HEK293 (cell line): Measurements from ENCODE around the gene METTL25B.
A peak's percentile ranks its signal among the peaks of the same experiment; 100 is the strongest.

ENCODE experiments used
- GFI1B ChIP-seq: fragments of 450-650 bp; formaldehyde crosslinking; IDR thresholded peaks from 2 replicates; pipeline ENCODE4 v1.5.1; 2016; ENCODE audit warnings: missing biosample characterization, missing genetic modification characterization
- KLF1 ChIP-seq: fragments of 450-650 bp; formaldehyde crosslinking; IDR thresholded peaks from 2 replicates; pipeline ENCODE4 v1.5.1; 2016; ENCODE audit warnings: missing biosample characterization, missing genetic modification characterization
- KLF9 ChIP-seq: fragments of 450-650 bp; formaldehyde crosslinking; IDR thresholded peaks from 2 replicates; pipeline ENCODE4 v1.5.1; 2016; ENCODE audit warnings: missing biosample characterization, missing genetic modification characterization, low read depth
- OSR2 ChIP-seq: fragments of 450-650 bp; formaldehyde crosslinking; IDR thresholded peaks from 2 replicates; pipeline ENCODE4 v1.5.1; 2016; ENCODE audit warnings: missing biosample characterization, missing genetic modification characterization
- PRDM1 ChIP-seq: fragments of 450-650 bp; formaldehyde crosslinking; IDR thresholded peaks from 2 replicates; pipeline ENCODE4; 2016; ENCODE audit warnings: missing biosample characterization, missing genetic modification characterization
- WT1 ChIP-seq: fragments of 450-650 bp; formaldehyde crosslinking; IDR thresholded peaks from 2 replicates; pipeline ENCODE4 v1.5.1; 2016; ENCODE audit warnings: missing biosample characterization, missing genetic modification characterization
- ZNF140 ChIP-seq: fragments of 450-650 bp; formaldehyde crosslinking; IDR thresholded peaks from 2 replicates; pipeline ENCODE4 v1.5.1; 2016; ENCODE audit warnings: missing biosample characterization, missing genetic modification characterization
- ZNF16 ChIP-seq: fragments of 450-650 bp; formaldehyde crosslinking; IDR thresholded peaks from 2 replicates; pipeline ENCODE4 v1.5.1; 2016; ENCODE audit warnings: low read depth, missing biosample characterization, missing genetic modification characterization
- ZNF2 ChIP-seq: fragments of 450-650 bp; formaldehyde crosslinking; IDR thresholded peaks from 2 replicates; pipeline ENCODE4 v1.5.1; 2016; ENCODE audit warnings: missing biosample characterization, missing genetic modification characterization
- ZNF223 ChIP-seq: fragments of 450-650 bp; formaldehyde crosslinking; IDR thresholded peaks from 2 replicates; pipeline ENCODE4 v1.5.1; 2016; ENCODE audit warnings: missing biosample characterization, missing genetic modification characterization
- ZNF23 ChIP-seq: fragments of 450-650 bp; formaldehyde crosslinking; IDR thresholded peaks from 2 replicates; pipeline ENCODE4 v1.5.1; 2016; ENCODE audit warnings: missing biosample characterization, missing genetic modification characterization, borderline replicate concordance
- ZNF266 ChIP-seq: fragments of 450-650 bp; formaldehyde crosslinking; IDR thresholded peaks from 2 replicates; pipeline ENCODE4 v1.5.1; 2016; ENCODE audit warnings: missing biosample characterization, missing genetic modification characterization, low read depth
- ZNF274 ChIP-seq, 2 experiments: fragments of 200-500 bp in 1 of 2; fragments of 450-650 bp in 1 of 2; sonication (Bioruptor generic) in 1 of 2; formaldehyde crosslinking in 1 of 2; IDR thresholded peaks; 2 replicates each; pipeline versions ENCODE4 v1.5.1 to v1.6.1; 2014 to 2016; ENCODE audit warnings: borderline replicate concordance in 1 of 2, inconsistent platforms in 1 of 2, low read length in 1 of 2, missing biosample characterization in 1 of 2, missing genetic modification characterization in 1 of 2
- ZNF292 ChIP-seq: fragments of 450-650 bp; formaldehyde crosslinking; IDR thresholded peaks from 2 replicates; pipeline ENCODE4 v1.5.1; 2016; ENCODE audit warnings: low read depth, missing biosample characterization, missing genetic modification characterization, borderline replicate concordance
- ZNF341 ChIP-seq: fragments of 450-650 bp; formaldehyde crosslinking; IDR thresholded peaks from 2 replicates; pipeline ENCODE4; 2016; ENCODE audit warnings: low read depth, missing biosample characterization, missing genetic modification characterization
- ZNF394 ChIP-seq: fragments of 450-650 bp; formaldehyde crosslinking; IDR thresholded peaks from 2 replicates; pipeline ENCODE4 v1.5.1; 2016; ENCODE audit warnings: missing biosample characterization, missing genetic modification characterization, mild to moderate bottlenecking, moderate library complexity, borderline replicate concordance
- ZNF514 ChIP-seq: fragments of 450-650 bp; formaldehyde crosslinking; IDR thresholded peaks from 2 replicates; pipeline ENCODE4 v1.5.1; 2016; ENCODE audit warnings: missing biosample characterization, missing genetic modification characterization
- ZNF529 ChIP-seq: fragments of 450-650 bp; formaldehyde crosslinking; IDR thresholded peaks from 2 replicates; pipeline ENCODE4 v1.5.1; 2017; ENCODE audit warnings: missing genetic modification characterization, missing biosample characterization; ENCODE audit not compliant: insufficient replicate concordance
- ZNF561 ChIP-seq: fragments of 450-650 bp; IDR thresholded peaks from 2 replicates; pipeline ENCODE4 v1.5.1; 2018; ENCODE audit warnings: missing biosample characterization, missing genetic modification characterization, borderline replicate concordance
- ZNF624 ChIP-seq: fragments of 450-650 bp; formaldehyde crosslinking; IDR thresholded peaks from 2 replicates; pipeline ENCODE4 v1.5.1; 2017; ENCODE audit warnings: missing biosample characterization, missing genetic modification characterization
- ZNF629 ChIP-seq: fragments of 450-650 bp; formaldehyde crosslinking; IDR thresholded peaks from 2 replicates; pipeline ENCODE4 v1.5.1; 2017; ENCODE audit warnings: missing biosample characterization, missing genetic modification characterization
- ZNF664 ChIP-seq: fragments of 450-650 bp; formaldehyde crosslinking; IDR thresholded peaks from 2 replicates; pipeline ENCODE4 v1.5.1; 2016; ENCODE audit warnings: missing biosample characterization, missing genetic modification characterization
- ZNF768 ChIP-seq: fragments of 450-650 bp; formaldehyde crosslinking; IDR thresholded peaks from 2 replicates; pipeline ENCODE4 v1.5.1; 2018; ENCODE audit warnings: missing biosample characterization, mild to moderate bottlenecking, missing genetic modification characterization
- ZNF777 ChIP-seq: fragments of 450-650 bp; formaldehyde crosslinking; IDR thresholded peaks from 2 replicates; pipeline ENCODE4 v1.5.1; 2017; ENCODE audit warnings: missing biosample characterization, missing genetic modification characterization, borderline replicate concordance
- TF ChIP-seq, protein P1 (sequence below): fragments of 450-650 bp; formaldehyde crosslinking; IDR thresholded peaks from 2 replicates; pipeline ENCODE4 v1.5.1; 2016; ENCODE audit warnings: missing biosample characterization, missing genetic modification characterization
- TF ChIP-seq, protein P2 (sequence below): fragments of 450-650 bp; formaldehyde crosslinking; IDR thresholded peaks from 2 replicates; pipeline ENCODE4 v1.5.1; 2016; ENCODE audit warnings: missing biosample characterization, missing genetic modification characterization
- TF ChIP-seq, protein P3 (sequence below): fragments of 450-650 bp; formaldehyde crosslinking; IDR thresholded peaks from 2 replicates; pipeline ENCODE4 v1.5.1; 2016; ENCODE audit warnings: missing biosample characterization, missing genetic modification characterization
- TF ChIP-seq, protein P4 (sequence below): fragments of 450-650 bp; IDR thresholded peaks from 2 replicates; pipeline ENCODE4 v1.5.1; 2018; ENCODE audit warnings: missing biosample characterization, mild to moderate bottlenecking, missing genetic modification characterization
- TF ChIP-seq, protein P5 (sequence below): fragments of 450-650 bp; formaldehyde crosslinking; IDR thresholded peaks from 2 replicates; pipeline ENCODE4 v1.5.1; 2016; ENCODE audit warnings: missing biosample characterization, missing genetic modification characterization

METTL25B gene

DNA sequence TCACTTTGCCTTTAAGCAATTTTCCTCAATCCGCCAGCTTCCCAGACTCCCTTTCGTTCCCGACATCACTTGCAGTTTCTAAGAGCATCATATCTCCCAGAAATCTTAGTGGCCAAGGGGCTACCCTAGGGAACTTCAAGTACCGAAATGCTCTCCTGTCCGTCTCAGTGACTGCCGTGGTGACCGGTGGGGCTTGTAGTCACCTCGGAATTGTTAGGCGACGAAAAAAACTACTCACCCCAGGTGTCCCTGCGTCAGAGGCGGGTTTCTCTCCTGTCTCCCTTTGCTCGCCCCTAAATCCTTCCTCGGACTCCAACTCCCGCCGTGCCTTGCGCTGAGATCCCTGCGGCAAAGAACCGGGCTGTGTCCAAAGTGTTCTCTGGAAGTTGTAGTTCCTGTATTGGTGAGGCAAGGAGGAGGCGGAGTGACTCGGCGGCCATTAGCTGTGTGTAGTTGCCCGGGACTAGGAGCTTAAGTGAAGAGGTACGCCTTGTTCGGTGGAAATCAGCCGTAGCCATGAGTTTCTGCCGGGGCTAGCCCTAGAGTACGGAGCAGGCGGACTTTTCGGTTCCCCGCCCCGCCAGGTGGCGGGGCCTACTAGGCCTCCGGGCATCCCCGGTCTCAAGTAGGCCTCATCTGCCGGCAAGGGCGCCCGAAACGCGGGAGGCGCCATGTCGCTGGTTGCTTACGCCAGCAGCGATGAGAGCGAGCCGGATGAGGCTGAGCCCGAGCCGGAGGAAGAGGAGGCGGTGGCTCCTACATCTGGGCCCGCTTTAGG, 39.0 kb downstream of the METTL25B start, which contains the start of gene PRCC (continued):
- TF ChIP-seq ZNF140 (tag by site-specific recombination) (no peak), ZNF16 (tag by site-specific recombination) (0 out of 2 replicates have a peak, but pooled peaks have one; percentile 49), GFI1B (no peak; the same call in 1 of the 2 replicates), ZNF266 (tag by site-specific recombination) (no peak), KLF1 (tag by site-specific recombination) (no peak), ZNF777 (no peak; the same call in 1 of the 2 replicates), PRDM1 (tag by site-specific recombination) (peak; percentile 92), ZNF274 (IDR thresholded peaks at IDR 0.05; ENCODE audit: low read length) (no peak), ZNF274 (tag by site-specific recombination; IDR thresholded peaks at IDR 0.05; ENCODE audit: borderline replicate concordance) (no peak), ZNF514 (tag by site-specific recombination) (no peak), ZNF2 (tag by site-specific recombination) (peak; percentile 96), ZNF624 (tag by site-specific recombination) (0 out of 2 replicates have a peak, but pooled peaks have one; percentile 16), ZNF292 (no peak), ZNF561 (tag by site-specific recombination) (peak; percentile 97), ZNF394 (tag by site-specific recombination) (peak; percentile 76; the same call in 1 of the 2 replicates), ZNF341 (tag by site-specific recombination) (no peak), KLF9 (tag by site-specific recombination) (peak; percentile 81), ZNF629 (peak; percentile 47), OSR2 (tag by site-specific recombination) (no peak; the same call in 1 of the 2 replicates), ZNF529 (no peak), ZNF23 (tag by site-specific recombination) (no peak), WT1 (tag by site-specific recombination) (peak; percentile 6; the same call in 1 of the 2 replicates), ZNF768 (tag by site-specific recombination) (no peak), ZNF223 (tag by site-specific recombination) (no peak), ZNF664 (tag by site-specific recombination) (no peak)
- TF ChIP-seq, protein P1, sequence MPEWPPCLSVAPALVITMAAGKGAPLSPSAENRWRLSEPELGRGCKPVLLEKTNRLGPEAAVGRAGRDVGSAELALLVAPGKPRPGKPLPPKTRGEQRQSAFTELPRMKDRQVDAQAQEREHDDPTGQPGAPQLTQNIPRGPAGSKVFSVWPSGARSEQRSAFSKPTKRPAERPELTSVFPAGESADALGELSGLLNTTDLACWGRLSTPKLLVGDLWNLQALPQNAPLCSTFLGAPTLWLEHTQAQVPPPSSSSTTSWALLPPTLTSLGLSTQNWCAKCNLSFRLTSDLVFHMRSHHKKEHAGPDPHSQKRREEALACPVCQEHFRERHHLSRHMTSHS (tag by site-specific recombination): no peak
- TF ChIP-seq, protein P2, sequence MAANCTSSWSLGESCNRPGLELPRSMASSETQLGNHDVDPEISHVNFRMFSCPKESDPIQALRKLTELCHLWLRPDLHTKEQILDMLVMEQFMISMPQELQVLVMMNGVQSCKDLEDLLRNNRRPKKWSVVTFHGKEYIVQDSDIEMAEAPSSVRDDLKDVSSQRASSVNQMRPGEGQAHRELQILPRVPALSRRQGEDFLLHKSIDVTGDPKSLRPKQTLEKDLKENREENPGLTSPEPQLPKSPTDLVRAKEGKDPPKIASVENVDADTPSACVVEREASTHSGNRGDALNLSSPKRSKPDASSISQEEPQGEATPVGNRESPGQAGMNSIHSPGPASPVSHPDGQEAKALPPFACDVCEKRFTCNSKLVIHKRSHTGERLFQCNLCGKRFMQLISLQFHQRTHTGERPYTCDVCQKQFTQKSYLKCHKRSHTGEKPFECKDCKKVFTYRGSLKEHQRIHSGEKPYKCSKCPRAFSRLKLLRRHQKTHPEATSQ (tag by site-specific recombination): peak; percentile 89
- TF ChIP-seq, protein P3, sequence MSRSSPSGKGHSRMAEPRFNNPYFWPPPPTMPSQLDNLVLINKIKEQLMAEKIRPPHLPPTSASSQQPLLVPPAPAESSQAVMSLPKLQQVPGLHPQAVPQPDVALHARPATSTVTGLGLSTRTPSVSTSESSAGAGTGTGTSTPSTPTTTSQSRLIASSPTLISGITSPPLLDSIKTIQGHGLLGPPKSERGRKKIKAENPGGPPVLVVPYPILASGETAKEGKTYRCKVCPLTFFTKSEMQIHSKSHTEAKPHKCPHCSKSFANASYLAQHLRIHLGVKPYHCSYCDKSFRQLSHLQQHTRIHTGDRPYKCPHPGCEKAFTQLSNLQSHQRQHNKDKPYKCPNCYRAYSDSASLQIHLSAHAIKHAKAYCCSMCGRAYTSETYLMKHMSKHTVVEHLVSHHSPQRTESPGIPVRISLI: peak; percentile 92
- TF ChIP-seq, protein P4, sequence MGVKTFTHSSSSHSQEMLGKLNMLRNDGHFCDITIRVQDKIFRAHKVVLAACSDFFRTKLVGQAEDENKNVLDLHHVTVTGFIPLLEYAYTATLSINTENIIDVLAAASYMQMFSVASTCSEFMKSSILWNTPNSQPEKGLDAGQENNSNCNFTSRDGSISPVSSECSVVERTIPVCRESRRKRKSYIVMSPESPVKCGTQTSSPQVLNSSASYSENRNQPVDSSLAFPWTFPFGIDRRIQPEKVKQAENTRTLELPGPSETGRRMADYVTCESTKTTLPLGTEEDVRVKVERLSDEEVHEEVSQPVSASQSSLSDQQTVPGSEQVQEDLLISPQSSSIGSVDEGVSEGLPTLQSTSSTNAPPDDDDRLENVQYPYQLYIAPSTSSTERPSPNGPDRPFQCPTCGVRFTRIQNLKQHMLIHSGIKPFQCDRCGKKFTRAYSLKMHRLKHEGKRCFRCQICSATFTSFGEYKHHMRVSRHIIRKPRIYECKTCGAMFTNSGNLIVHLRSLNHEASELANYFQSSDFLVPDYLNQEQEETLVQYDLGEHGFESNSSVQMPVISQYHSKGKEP (tag by site-specific recombination): peak; percentile 29
- TF ChIP-seq, protein P5, sequence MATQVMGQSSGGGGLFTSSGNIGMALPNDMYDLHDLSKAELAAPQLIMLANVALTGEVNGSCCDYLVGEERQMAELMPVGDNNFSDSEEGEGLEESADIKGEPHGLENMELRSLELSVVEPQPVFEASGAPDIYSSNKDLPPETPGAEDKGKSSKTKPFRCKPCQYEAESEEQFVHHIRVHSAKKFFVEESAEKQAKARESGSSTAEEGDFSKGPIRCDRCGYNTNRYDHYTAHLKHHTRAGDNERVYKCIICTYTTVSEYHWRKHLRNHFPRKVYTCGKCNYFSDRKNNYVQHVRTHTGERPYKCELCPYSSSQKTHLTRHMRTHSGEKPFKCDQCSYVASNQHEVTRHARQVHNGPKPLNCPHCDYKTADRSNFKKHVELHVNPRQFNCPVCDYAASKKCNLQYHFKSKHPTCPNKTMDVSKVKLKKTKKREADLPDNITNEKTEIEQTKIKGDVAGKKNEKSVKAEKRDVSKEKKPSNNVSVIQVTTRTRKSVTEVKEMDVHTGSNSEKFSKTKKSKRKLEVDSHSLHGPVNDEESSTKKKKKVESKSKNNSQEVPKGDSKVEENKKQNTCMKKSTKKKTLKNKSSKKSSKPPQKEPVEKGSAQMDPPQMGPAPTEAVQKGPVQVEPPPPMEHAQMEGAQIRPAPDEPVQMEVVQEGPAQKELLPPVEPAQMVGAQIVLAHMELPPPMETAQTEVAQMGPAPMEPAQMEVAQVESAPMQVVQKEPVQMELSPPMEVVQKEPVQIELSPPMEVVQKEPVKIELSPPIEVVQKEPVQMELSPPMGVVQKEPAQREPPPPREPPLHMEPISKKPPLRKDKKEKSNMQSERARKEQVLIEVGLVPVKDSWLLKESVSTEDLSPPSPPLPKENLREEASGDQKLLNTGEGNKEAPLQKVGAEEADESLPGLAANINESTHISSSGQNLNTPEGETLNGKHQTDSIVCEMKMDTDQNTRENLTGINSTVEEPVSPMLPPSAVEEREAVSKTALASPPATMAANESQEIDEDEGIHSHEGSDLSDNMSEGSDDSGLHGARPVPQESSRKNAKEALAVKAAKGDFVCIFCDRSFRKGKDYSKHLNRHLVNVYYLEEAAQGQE (tag by site-specific recombination): peak; percentile 42; the same call in 1 of the 2 replicates
